Fibroblast of villous mesenchyme (primary cell): ENCODE data around the gene ULBP3. TPM values are rescaled to one million over a fixed set of nuclear protein-coding genes. Genes with fewer than 3 reads are reported as not detected.
"Not testable (repeated sequence)": the region's sequence is repeated elsewhere in the genome, so short reads cannot be mapped to it uniquely, and the experiment has no call there.

ENCODE experiments used
- DNase-seq: peaks from one replicate; pipeline ENCODE4 v3.0.0-alpha.2; 2010; ENCODE audit warnings: low read depth
- H3K4me3 ChIP-seq: 2 replicates; pipeline ENCODE4 v1.5.1; 2011; ENCODE audit warnings: low read depth, mild to moderate bottlenecking, low read length
- total RNA-seq: library from RNA; depleted of rRNA; stranded (reverse); fragments of >200 nt; gene quantifications from 2 replicates; pipeline ENCODE4 v1.2.3, GENCODE V29; 2012
- TF ChIP-seq, protein P1 (sequence below): IDR thresholded peaks from 2 replicates; pipeline ENCODE4 v1.5.1; 2012; ENCODE audit warnings: low read depth, mild to moderate bottlenecking, low read length; ENCODE audit not compliant: insufficient read depth

Gene ULBP3
- total RNA-seq, 1 donor, result 17.3 TPM

DNA sequence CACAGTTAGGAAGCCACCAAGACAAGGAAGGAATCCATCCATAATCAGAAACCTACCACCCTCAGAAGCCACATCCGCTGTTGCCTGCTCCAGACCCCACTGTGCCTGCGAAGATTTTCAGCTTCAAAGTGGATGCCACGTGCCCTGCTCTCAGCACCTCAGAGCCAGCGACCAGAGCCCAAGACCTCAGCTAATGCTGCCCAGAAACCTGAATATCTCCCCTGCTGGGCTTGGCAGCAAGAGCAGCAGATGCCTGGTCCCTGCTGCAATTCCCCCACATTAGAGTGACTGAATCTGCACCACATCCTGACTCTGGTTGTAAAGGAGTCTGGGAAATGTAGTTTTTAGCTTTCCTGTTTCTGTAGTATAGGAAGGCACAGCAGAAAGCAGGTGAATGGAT is 10.7 kb upstream of the ULBP3 start:
- H3K4me3 ChIP-seq, result no peak overlapping the region
- TF ChIP-seq, protein P1, sequence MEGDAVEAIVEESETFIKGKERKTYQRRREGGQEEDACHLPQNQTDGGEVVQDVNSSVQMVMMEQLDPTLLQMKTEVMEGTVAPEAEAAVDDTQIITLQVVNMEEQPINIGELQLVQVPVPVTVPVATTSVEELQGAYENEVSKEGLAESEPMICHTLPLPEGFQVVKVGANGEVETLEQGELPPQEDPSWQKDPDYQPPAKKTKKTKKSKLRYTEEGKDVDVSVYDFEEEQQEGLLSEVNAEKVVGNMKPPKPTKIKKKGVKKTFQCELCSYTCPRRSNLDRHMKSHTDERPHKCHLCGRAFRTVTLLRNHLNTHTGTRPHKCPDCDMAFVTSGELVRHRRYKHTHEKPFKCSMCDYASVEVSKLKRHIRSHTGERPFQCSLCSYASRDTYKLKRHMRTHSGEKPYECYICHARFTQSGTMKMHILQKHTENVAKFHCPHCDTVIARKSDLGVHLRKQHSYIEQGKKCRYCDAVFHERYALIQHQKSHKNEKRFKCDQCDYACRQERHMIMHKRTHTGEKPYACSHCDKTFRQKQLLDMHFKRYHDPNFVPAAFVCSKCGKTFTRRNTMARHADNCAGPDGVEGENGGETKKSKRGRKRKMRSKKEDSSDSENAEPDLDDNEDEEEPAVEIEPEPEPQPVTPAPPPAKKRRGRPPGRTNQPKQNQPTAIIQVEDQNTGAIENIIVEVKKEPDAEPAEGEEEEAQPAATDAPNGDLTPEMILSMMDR, result no peak
- no peak for DNase-seq

DNA sequence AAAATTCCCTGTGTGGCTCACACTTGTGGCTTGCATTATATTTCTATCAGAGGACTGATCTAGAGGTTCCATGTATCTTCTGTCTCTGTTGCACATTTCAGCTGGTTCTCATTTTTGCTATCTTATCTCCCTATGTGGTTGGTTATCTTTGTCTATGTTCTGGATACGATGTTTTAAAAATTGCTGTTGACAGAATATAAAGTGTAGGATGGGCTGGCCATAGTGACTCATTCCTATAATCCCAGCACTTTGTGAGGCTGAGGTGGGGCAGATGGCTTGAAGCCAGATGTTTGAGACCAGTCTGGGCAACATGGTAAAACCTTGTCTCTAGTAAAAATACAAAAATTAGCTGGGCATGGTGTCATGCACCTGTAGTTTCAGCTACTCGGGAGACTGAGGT is 9.9 kb upstream of the ULBP3 start:
- peak; percentile 77 for DNase-seq
- TF ChIP-seq, protein P1, result no peak
- no peak overlapping the region for H3K4me3 ChIP-seq

DNA sequence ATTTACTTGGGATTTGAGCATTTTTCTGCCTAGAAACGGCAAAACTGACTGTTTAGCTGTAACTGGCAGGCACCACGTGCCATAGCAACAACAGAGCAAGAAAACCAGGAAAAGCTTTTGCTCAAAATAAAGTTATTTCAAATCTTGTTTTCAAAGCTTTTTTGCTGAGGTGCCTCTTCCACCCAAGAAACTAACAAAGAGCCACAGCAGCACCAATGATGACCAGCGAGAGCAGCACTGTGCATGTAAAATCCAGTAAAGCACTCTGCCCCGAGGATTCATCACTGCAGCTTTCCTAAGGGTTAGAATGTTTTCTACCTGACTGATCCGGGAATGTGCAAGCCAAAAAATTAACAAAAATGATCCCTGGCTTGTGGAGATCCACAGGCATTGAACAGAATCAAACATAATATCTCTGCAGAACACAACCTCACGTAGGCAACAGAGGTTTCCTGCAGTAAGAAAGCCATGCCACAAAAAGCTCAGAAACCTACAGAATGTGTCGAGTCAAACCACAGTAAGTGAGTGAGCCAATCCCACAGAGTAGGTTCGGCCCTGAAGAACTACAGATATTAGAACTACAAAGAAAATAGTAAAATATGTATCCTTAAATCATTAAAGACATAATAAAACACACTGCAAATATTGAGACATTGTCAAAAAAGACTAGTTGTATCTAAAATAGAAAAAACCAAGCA is 7.4 kb upstream of the ULBP3 start:
- TF ChIP-seq, protein P1, result peak; percentile 13
- DNase-seq, result no peak
- no peak overlapping the region for H3K4me3 ChIP-seq

DNA sequence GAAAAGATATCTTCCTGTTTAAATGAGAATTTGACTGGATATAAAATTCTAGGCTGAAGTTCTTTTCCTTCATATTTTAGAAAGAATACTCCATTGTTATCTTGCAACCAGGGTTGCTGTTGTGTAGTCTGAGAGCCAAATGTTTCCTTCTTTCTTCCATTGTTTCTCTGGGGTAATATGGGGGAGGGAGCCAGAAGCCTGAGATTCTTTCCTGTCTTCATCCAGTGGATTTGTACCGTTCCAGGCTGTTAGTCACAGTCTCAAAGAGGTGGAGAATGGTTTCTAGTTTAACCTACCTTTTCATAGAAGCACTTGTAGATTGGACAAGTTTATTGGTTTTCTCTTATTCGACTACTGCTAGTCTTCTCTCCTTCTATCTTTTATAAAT is 6.1 kb upstream of the ULBP3 start:
- TF ChIP-seq, protein P1, result no peak
- no peak overlapping the region for H3K4me3 ChIP-seq
- DNase-seq, result no peak

DNA sequence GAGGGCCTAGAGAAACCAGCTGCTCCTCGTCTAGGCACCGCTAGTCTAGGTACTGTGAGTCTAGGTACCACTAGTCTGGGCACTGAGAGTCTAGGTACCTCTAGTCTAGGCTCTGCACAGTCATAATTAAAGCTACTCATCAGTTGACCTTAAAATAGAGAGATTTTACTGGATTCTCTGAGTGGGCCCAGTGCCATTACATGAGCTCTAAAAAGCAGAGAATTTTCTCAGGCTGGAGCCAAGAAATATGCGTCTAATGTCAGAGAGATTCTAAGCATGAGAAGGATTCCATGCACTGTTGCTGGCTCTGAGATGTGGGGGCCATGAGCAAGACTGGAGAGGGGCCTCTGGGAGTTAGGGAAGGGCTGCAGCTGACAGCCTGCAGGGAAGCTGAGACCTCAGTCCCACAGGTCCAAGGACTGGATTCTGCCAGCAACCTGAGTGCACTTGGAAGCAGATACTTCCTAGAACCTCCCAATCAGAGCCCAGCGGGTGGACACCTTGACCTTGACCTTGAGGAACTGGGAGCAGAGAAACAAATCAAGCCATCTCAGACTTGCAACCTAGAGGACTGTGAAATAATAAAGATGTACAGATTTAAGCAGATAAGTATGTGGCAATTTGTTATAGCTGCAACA is 5.6 kb upstream of the ULBP3 start:
- not testable (repeated sequence) for H3K4me3 ChIP-seq, DNase-seq

DNA sequence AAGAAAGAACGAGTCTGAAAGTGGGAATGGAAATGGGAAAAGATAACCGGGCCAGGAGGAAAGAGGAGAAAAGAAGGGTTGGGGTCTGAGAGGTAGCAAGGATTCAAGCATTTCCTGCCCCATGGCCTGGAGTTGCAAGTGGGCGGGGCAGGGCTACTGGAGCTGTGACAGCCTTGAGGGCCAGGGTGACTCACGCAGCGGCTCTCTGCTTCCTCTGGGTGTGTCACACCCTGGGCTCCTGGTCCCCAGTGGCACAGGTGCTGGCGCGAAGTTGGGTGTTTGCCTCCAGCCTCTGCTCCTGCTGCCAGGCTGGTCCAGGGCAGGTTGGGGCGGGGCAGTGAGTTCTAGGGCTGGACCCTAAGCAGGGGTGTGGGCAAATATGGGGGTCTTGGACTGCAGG is 3.3 kb upstream of the ULBP3 start:
- H3K4me3 ChIP-seq, result no peak overlapping the region
- DNase-seq, result no peak
- TF ChIP-seq, protein P1, result no peak

DNA sequence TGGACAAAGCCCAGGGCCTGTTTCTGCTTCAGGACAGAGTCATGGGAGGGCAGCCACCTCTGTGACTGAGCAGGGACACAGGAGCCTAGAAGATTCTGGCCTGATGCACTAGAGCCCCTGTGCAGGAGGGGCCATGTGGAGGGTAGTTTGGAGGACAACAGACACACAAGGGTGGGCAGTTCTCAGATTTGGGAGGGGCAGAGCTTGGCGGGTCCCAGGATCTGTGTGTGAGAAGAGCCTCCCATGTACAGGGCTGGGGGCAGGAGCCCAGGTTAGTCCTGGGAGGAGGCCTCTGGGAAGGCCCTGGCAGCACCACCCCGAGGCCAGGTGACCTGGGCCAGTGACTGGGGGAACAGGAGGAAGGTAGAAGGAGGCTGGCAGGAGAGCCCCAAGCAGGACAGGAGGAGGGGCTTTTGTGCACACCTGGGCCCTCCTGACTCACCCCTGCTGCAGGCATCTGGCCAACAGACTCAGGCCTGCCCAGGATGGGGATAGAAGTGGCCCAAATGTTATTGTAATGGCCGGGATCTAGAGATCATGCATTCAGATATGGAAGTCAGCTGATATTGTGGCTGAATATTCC is 1.4 kb upstream of the ULBP3 start:
- no peak overlapping the region for H3K4me3 ChIP-seq
- TF ChIP-seq, protein P1, result no peak
- DNase-seq, result no peak
